Fibroblast of pulmonary artery (primary cell): ENCODE measurements around the gene MFSD1.
A peak's percentile ranks its signal among the peaks of the same experiment; 100 is the strongest.
"Not testable (repeated sequence)": the region's sequence is repeated elsewhere in the genome, so short reads cannot be mapped to it uniquely, and the experiment has no call there.

Experiments used
- DNase-seq: peaks from one replicate; pipeline ENCODE4 v3.0.0-alpha.2; 2010; ENCODE audit warnings: low read depth
- H3K4me3 ChIP-seq: replicated peaks from 2 replicates; pipeline ENCODE4 v1.5.1; 2011; ENCODE audit warnings: low read depth, mild to moderate bottlenecking, control low read depth, low read length, moderate library complexity
- TF ChIP-seq, protein P1 (sequence below): IDR thresholded peaks from 2 replicates; pipeline ENCODE4 v1.5.1; 2011; ENCODE audit warnings: mild to moderate bottlenecking, control low read depth, low read length, inconsistent platforms; ENCODE audit errors: missing control alignments

MFSD1 gene

DNA sequence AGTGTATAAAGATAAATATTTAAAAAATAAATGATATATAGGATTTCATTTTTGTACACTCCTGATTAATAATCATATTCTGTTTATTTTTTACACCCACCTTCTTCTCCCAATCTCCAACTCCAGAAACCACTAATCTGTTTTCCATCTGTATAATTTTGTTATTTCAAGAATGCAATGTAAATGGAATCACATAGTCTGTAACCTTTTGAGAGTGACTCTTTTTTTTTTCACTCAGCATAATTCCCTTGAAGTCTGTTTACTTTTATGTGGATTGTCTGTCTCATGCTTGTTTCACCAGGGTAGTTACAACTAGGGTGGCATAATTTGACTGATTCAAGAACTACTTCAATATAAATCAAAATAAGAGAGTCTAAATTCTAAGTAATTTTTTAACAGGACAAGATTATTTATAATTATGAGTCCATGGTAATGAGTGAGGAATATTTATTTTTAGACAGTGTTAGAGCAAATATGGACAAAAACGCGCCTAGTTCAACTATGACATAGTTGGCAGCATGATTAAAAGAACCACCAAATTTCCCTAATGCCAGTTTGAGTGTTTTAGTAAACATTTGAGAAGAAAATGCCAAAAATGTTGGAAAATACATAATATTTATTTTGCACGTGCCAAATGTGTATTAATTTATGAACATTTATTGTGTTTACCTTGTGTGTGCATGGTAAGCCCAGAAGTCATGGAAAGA lies 19.4 kb upstream of the MFSD1 start:
- TF ChIP-seq, protein P1, sequence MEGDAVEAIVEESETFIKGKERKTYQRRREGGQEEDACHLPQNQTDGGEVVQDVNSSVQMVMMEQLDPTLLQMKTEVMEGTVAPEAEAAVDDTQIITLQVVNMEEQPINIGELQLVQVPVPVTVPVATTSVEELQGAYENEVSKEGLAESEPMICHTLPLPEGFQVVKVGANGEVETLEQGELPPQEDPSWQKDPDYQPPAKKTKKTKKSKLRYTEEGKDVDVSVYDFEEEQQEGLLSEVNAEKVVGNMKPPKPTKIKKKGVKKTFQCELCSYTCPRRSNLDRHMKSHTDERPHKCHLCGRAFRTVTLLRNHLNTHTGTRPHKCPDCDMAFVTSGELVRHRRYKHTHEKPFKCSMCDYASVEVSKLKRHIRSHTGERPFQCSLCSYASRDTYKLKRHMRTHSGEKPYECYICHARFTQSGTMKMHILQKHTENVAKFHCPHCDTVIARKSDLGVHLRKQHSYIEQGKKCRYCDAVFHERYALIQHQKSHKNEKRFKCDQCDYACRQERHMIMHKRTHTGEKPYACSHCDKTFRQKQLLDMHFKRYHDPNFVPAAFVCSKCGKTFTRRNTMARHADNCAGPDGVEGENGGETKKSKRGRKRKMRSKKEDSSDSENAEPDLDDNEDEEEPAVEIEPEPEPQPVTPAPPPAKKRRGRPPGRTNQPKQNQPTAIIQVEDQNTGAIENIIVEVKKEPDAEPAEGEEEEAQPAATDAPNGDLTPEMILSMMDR, result no peak
- DNase-seq, result no peak
- no peak overlapping the region for H3K4me3 ChIP-seq

DNA sequence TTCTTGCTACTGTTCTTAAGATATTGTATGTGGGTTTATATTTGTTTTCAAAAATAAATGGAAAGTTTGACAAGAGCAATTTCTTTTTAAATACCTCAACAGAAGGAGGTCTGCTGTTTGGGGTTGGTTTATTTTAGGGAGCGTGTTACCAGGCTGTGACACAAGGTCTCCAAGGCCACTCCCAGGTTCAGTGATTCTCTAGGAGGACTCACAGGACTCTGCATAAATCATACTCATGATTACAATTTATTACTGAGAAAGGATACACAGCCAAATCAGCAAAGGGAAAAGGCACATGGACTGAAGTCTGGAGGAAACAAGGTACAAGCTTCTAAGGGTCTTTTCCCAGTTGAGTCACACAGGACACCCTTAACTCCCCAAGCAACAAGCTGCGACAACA lies 18.8 kb upstream of the MFSD1 start:
- TF ChIP-seq, protein P1, result no peak
- no peak for DNase-seq
- no peak overlapping the region for H3K4me3 ChIP-seq

DNA sequence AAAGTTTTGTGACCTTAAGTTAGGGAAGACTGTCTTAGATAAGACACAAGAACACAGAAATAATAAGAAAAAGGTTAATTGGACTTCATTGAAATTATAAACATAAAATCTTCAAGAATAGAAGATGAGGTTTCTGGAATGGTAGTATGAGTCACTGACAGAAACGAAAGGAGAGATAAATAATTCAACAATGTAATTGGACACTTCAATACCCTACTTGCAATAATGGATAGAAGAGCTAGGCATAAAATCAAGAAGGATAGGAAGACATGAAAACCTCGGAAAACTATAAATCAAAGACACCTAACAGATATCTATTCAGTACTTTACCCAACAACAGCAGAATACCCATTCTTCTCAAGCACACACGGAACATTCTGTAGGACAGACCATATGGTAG lies 15.9 kb upstream of the MFSD1 start:
- TF ChIP-seq, protein P1, result no peak
- no peak for DNase-seq
- no peak overlapping the region for H3K4me3 ChIP-seq

DNA sequence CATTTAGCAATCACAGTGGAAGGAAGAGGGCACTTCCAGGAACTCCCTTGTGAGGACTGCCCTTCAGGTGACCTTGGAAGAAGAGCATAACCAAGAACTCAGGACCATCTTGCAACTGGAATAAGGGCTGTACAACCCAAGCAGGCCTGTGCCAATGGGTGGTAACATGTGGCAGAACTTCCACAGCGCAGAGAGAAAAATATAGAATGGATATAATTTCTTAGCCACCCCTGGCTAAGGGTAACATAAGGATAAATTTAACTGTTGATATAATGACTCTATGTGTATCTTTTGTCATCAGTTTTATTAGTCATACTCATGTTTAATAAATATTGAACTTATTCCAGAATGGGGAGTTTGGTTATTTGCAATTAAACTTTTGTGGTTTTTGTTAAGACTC lies 13.4 kb upstream of the MFSD1 start:
- TF ChIP-seq, protein P1, result no peak
- no peak overlapping the region for H3K4me3 ChIP-seq
- peak; percentile 20 for DNase-seq

DNA sequence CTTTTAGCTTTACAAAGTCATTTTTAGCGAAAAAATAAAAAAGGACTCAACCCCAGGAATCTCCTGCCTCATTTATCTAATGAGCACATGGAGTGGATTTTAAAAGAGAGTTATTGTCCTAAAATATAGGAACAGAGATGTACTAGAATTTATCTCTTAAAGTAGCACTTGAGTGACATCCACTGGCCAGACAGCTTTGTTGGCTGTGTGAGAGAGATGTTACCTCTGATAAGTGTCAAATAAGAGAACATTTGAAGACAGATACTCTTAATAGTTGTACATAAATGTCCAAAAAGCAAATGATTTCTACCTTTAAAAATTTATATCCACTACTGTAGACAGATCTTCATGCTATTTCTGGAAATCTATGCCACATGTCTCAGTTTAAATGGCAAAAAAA lies 12.3 kb upstream of the MFSD1 start:
- H3K4me3 ChIP-seq, result no peak overlapping the region
- DNase-seq, result peak; percentile 79
- TF ChIP-seq, protein P1, result peak; percentile 44

DNA sequence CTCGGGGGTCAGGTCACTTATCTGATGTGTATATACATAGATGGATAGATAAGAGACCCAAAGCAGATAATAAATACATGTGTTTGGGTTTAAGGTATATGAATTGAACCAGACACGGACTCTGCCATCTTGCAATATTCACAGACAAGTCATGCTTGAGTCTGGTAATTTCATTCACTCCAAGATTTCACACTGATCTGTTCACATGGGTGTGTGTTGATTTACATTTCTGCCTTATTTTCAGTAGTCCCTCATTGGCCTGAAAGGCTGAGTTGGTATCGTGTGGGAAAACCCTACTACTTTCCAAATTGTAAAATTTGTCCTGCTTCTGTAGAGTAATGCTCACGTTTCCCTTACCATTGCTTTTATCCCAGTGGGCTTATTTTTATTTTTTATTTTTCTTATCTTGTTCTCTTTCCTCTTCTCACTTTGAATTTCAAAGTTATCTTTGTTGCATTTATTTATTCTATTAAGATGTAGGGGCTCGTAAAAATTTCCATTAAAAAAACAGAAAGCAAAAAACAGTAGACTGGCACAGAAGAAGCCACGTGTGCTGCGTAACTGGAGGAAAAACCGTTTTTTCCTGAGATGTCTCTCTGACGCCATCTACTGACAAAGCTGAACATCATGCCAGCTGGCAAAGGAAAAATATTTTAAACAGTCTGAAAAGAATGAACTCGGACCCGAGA lies 10.8 kb upstream of the MFSD1 start:
- TF ChIP-seq, protein P1, result peak; percentile 82
- peak; percentile 87 for DNase-seq
- no peak overlapping the region for H3K4me3 ChIP-seq

DNA sequence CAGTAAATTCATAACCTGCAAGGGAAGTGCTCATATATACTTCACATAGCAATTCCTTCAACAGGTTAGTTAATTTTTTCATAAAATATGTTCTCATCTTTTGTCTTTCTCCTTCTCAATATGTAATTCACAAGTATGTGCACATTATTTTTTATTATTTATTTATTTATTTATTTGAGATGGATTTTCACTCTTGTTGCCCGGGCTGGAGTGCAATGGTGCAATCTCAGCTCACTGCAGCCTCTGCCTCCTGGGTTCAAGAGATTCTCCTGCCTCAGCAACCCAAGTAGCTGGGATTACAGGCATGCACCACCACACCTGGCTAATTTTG lies 10.3 kb upstream of the MFSD1 start:
- not testable (repeated sequence) for H3K4me3 ChIP-seq

More for the DNA sequence above, 10.3 kb upstream of the MFSD1 start:
- DNase-seq, result not testable (repeated sequence)
